Activated CD4-positive, CD25-positive, alpha-beta regulatory T cell treated with anti-CD3 and anti-CD28 coated beads, Interleukin-2, amount 50 U/mL, for 72 hours (primary cell): ENCODE data around the gene PROK1.

Source experiments
- DNase-seq: peaks from one replicate; pipeline ENCODE4 v3.0.0; 2021

Gene PROK1

DNA sequence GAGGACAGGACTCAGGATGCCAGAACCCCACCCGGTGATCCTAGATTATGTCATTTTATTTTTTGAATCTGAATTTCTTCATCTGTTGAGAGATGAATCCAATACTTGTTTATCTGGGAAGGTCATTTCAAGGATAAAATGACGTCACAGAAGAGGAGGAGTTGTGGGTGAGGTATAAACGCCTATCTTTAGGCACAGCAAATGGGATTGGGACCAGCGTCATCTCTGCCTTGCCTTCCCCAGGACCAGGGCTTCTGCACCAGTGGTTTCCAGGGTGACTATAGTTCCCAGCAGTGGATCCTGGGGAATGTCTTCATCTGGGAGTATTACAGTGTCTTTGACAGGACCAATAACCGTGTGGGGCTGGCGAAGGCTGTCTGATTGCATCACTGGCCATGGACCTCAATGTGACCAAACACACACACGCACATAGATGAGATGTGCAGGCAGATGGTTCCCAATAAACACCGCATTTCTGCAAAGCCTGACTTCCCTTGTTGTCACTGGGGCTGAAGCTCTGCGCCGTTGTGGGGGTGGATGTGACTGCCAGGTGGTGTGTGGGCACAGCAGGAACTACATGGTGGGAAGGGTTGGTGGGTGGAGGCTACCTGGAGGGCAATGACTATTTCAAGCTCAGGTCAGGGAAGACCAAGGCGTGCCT lies 40.0 kb downstream of the PROK1 start:
- no peak for DNase-seq

- no peak for DNase-seq
These were observed 41.6 kb downstream of the PROK1 start for GRCh38 chr1:110492573-110492972.

DNA sequence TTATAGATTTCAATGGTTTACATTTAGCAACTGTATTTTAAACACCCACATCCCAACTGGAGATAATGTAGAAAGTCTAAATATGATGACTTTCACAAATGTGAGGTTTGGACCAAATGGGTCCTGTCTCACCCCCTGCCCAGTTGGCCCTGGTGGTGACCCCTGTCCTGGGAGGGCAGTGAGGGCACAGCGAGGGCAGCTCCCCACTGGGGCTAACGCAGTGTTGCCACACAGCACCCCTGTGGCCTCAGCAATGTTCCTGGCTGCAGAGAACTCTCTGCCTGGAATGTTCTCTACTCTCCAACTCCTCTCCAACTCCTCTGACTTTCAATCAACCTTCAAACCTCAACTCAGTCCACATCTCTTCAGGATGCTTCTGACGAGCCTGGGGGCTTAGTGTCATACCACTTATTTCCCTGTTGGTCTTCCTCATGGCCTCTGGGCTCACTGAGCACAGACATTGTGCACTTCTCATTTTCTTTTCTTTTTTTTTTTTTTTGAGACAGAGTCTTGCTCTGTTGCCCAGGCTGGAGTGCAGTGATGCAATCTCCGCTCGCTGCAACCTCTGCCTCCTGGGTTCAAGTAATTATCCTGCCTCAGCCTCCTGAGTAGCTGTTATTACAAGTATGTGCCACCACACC lies 42.2 kb downstream of the PROK1 start:
- no peak for DNase-seq

DNA sequence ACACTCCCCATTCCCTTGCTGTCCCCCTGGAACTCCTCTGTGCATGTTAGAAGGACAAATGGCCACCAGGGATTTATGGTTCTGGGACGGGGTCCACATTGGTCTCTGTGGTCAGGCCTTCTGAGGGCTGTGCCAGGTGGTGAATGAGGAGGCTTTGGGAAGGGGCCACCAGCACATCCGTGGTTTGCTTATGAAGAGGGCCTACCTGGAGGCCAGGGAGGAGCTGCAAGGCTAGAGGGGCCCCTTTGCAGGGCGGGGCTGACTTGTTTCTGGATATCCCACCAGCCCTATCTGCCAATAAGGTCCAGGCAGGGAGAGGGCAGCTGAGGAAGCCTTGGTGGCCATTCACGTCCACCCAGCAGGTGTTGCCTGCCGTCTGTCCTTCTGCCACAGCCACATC lies 43.1 kb downstream of the PROK1 start:
- no peak for DNase-seq

GRCh38 chr1:110494522-110495406 lies 43.8 kb downstream of the PROK1 start:
- no peak for DNase-seq

- DNase-seq, result peak; percentile 77
These were observed 45.1 kb downstream of the PROK1 start for GRCh38 chr1:110495926-110496600.

- DNase-seq, result no peak
These were observed 47.3 kb downstream of the PROK1 start for GRCh38 chr1:110498270-110498669.

DNA sequence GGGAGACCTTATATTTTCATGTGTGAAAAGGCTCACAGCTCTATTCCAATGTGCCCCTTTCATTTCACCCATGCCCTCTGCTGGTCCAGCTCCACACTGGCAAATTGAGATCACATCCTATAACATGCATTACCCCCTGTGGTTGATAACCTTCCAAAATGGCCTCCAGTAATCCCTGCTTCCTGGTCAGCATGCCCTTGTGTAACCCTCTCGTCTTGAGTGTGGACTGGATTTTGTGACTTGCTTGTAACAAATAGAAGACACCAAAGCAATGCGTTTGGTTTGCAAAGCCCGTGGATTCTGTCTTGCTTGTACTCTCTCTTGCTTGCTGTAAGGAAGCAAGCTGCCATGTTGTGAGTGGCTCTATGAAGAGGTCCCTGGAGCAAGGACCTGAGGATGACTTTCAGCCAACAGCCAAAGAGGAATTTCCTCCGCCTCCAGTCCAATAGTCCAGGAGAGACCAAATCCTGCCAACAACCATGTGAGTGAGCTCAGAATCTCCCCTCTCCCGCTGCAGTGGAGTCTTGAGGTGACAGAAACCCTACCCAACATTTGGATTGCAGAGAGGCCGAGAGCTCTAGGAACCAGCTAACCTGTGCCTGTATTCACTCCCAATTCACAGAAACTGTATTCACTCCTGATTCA lies 50.7 kb downstream of the PROK1 start:
- DNase-seq, result no peak

GRCh38 chr1:110502402-110503151 lies 51.6 kb downstream of the PROK1 start:
- DNase-seq, result no peak

DNA sequence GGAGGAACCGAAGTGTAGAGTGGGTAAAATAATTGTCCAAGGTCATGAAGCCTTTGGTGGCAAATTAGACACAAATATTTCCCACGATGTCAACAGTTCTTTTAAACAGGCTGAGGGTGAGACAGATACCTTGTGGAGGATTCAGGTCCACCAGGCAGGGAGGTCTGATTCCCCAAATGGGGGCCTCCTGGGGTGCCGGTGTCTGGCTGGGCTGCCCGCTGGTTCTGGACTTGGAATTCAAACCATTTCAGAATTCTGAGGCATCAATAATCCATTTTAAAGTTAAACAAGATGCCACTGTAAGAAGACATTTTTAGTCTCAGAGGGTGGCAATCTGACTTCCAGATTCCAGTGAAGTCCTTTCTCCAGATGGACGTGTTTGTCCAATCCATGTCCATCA lies 52.5 kb downstream of the PROK1 start:
- no peak for DNase-seq

- DNase-seq, result no peak
These were observed 53.3 kb downstream of the PROK1 start for GRCh38 chr1:110504226-110504625.

DNA sequence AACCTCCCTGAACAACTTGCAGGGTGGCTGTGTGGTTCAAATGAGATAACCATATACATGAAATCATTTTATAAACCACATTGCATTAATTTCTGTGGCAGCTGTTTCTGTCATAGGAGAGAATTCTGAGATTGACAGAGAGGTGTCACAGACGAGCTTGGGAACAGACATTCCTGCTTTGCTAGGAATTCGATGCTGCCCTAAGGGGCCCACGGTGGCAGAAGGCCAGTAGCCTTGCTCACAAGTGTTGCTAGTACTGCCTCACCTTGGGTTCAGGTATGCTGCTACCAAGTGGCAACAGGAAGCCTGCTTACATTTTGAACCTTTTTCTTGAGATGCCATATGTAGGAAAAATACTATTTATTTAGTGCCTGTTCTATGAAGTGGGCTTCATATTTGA lies 54.6 kb downstream of the PROK1 start:
- DNase-seq, result no peak

GRCh38 chr1:110506541-110506940 lies 55.6 kb downstream of the PROK1 start:
- no peak for DNase-seq
